Measurements from ENCODE around the gene RAB37. TPM values are rescaled to one million over a fixed set of nuclear protein-coding genes. Genes with fewer than 3 reads are reported as not detected.
A peak's percentile ranks its signal among the peaks of the same experiment; 100 is the strongest.

Gene RAB37
- total and polyA plus RNA-seq, 7 experiments from 2014 or later: 23.6 to 58.5 (median 30.7) TPM

DNA sequence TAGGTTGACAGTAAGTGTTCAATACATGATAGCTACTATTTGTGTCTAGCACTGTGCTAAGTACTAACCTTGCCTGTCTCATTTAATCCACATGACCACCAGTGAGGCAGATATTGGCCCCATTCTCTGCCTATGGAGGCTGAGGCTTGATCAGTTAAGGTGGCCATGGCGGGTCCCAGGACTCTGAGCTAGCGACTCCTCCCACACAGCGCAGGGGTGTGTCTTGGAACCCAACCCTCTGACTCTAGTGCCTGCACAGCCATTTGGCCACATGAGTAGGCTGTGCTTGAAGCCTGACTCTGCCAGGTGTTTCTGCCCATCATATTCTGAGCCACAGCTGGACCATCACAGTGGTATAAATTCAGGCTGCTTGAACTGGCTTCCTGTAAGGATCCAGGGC is 17.8 kb downstream of the RAB37 start:
- POLR2A ChIA-PET: interaction anchor here (0.6 to 20.3 kb wide), 3 partner anchors 9 to 76 kb away, joined by 3 to 372 read pairs (median 3); partner anchors contain the start of gene NAT9
- H3K36me3 ChIP-seq (ENCODE audit: control insufficient read depth in 2 of 3, insufficient read depth in 3 of 3, low read length in 3 of 3): peaks cover 0 to 19% (median 3%) of the 10 kb centered on the region in 3 experiments
- intact Hi-C loops (cut with micrococcal nuclease): loop anchor here in 1 of 2 donors (5.0 to 10.0 kb wide), 2 partner anchors 98 to 550 kb away; partner anchors contain the start of gene RPL38
- Mint-ChIP-seq H3K27me3 (no peaks in the 10 kb centered on the region), H3K4me3 (peak overlapping the region; percentile 23 to 100 (median 41)), H3K27ac (peak overlapping the region; percentile 29 to 97 (median 71)), H3K36me3 (peaks cover 4 to 34% (median 16%) of the 10 kb centered on the region in 5 donors), H3K4me1 (peaks cover 76 to 92% (median 82%) of the 10 kb centered on the region in 7 donors), H3K9me3 (no peaks in the 10 kb centered on the region)
- no peak for DNase-seq
- no peaks in the 10 kb centered on the region for H3K27me3 ChIP-seq (ENCODE audit: control insufficient read depth in 2 of 2, insufficient read depth in 2 of 2, low read length in 2 of 2)
- CTCF ChIA-PET: interaction anchor here (1.2 to 14.1 kb wide), 3 partner anchors 9 to 98 kb away, joined by 4 to 165 read pairs (median 56); partner anchors contain the start of gene NAT9
- ATAC-seq: no peak
- no peak overlapping the region for H3K4me3 ChIP-seq (ENCODE audit: low read length)
- peaks cover 76 to 85% of the 10 kb centered on the region in 2 donors for H3K4me1 ChIP-seq (ENCODE audit: control insufficient read depth in 2 of 2, insufficient read depth in 2 of 2, low read length in 2 of 2)
- peak overlapping the region; percentile 4 for H3K27ac ChIP-seq (ENCODE audit: low read depth, low read length)
- no peaks in the 10 kb centered on the region for H3K9me3 ChIP-seq (ENCODE audit: control insufficient read depth in 2 of 3, low read length in 3 of 3)

- DNase-seq (no peak), ATAC-seq (no peak)
- no peaks in the 10 kb centered on the region for H3K27me3 Mint-ChIP-seq
- Histone ChIP-seq H3K27ac (ENCODE audit: low read depth, low read length) (peak overlapping the region; percentile 4), H3K36me3 (ENCODE audit: control insufficient read depth in 2 of 3, insufficient read depth in 3 of 3, low read length in 3 of 3) (peaks cover 0 to 17% (median 3%) of the 10 kb centered on the region in 3 experiments), H3K9me3 (ENCODE audit: control insufficient read depth in 2 of 3, low read length in 3 of 3) (no peaks in the 10 kb centered on the region), H3K4me3 (ENCODE audit: low read length) (peak overlapping the region; percentile 11), H3K27me3 (ENCODE audit: control insufficient read depth in 2 of 2, insufficient read depth in 2 of 2, low read length in 2 of 2) (no peaks in the 10 kb centered on the region), H3K4me1 (ENCODE audit: control insufficient read depth in 2 of 2, insufficient read depth in 2 of 2, low read length in 2 of 2) (peaks cover 83 to 92% of the 10 kb centered on the region in 2 donors)
- CTCF ChIA-PET: interaction anchor here (0.7 to 14.1 kb wide), 4 partner anchors 10 to 98 kb away, joined by 3 to 165 read pairs (median 30); partner anchors contain the start of gene NAT9
- H3K4me1 Mint-ChIP-seq: peaks cover 74 to 94% (median 89%) of the 10 kb centered on the region in 7 donors
- POLR2A ChIA-PET: interaction anchor here (0.6 to 20.3 kb wide), 5 partner anchors 9 to 1141 kb away, joined by 3 to 372 read pairs (median 3); partner anchors contain the start of gene NAT9
- H3K4me3 Mint-ChIP-seq: peak overlapping the region in 9 of 10 donors; percentile 20 to 100 (median 42)
- H3K9me3 Mint-ChIP-seq: no peaks in the 10 kb centered on the region
- peaks cover 4 to 27% (median 12%) of the 10 kb centered on the region in 5 donors for H3K36me3 Mint-ChIP-seq
- peak overlapping the region; percentile 13 to 97 (median 71) for H3K27ac Mint-ChIP-seq
- intact Hi-C loops (cut with micrococcal nuclease): loop anchor here in 1 of 2 donors (5.0 to 10.0 kb wide), 2 partner anchors 98 to 551 kb away; partner anchors contain the start of gene RPL38
Measured at GRCh38 chr17:74755533-74755932, 18.5 kb downstream of the RAB37 start.

GRCh38 chr17:74756891-74757290 is 19.8 kb downstream of the RAB37 start:
- CTCF ChIA-PET: interaction anchor here (6.5 to 14.1 kb wide), 2 partner anchors 11 to 18 kb away, joined by 56 to 165 read pairs; partner anchors contain the start of gene NAT9
- Histone ChIP-seq H3K9me3 (ENCODE audit: control insufficient read depth in 2 of 3, low read length in 3 of 3) (no peaks in the 10 kb centered on the region), H3K4me3 (ENCODE audit: low read length) (peak overlapping the region; percentile 11), H3K27ac (ENCODE audit: low read depth, low read length) (peak overlapping the region; percentile 49), H3K4me1 (ENCODE audit: control insufficient read depth in 2 of 2, insufficient read depth in 2 of 2, low read length in 2 of 2) (peaks cover 93 to 95% of the 10 kb centered on the region in 2 donors), H3K27me3 (ENCODE audit: control insufficient read depth in 2 of 2, insufficient read depth in 2 of 2, low read length in 2 of 2) (no peaks in the 10 kb centered on the region), H3K36me3 (ENCODE audit: control insufficient read depth in 2 of 3, insufficient read depth in 3 of 3, low read length in 3 of 3) (peaks cover 0 to 29% (median 3%) of the 10 kb centered on the region in 3 experiments)
- H3K27me3 Mint-ChIP-seq: no peaks in the 10 kb centered on the region
- H3K27ac Mint-ChIP-seq: peak overlapping the region in 8 of 9 donors; percentile 21 to 97 (median 86)
- ATAC-seq (no peak), DNase-seq (no peak)
- POLR2A ChIA-PET: interaction anchor here (0.6 to 20.3 kb wide), 6 partner anchors 7 to 314 kb away, joined by 3 to 372 read pairs (median 26); partner anchors contain the start of genes NAT9 and RAB37
- peak overlapping the region; percentile 21 to 92 (median 50) for H3K4me3 Mint-ChIP-seq
- no peaks in the 10 kb centered on the region for H3K9me3 Mint-ChIP-seq
- peaks cover 64 to 94% (median 85%) of the 10 kb centered on the region in 7 donors for H3K4me1 Mint-ChIP-seq
- peaks cover 4 to 14% (median 10%) of the 10 kb centered on the region in 5 donors for H3K36me3 Mint-ChIP-seq
- intact Hi-C loops (cut with micrococcal nuclease): loop anchor here in 1 of 2 donors (5.0 to 10.0 kb wide), 2 partner anchors 100 to 552 kb away; partner anchors contain the start of gene RPL38

DNA sequence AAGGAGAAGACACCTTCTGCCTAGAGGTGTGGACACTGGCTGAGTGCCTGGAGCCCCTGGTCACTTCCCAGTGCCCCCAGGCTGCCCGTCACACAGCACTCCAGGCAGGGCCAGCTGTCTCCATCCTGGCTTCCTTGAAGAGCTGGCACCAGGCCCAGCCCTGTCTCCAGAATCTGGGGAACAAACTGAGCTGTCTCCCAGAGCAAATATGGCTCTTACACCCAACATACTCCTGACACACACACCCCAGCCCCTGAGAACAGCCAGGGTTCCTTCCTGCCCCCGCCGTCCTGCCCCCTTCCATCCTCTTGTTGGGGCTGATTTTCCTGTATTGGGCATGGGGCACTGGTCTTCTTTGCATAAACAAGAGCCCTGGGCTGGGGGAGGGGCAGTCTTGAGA is 20.4 kb downstream of the RAB37 start:
- Histone ChIP-seq H3K36me3 (ENCODE audit: control insufficient read depth in 2 of 3, insufficient read depth in 3 of 3, low read length in 3 of 3) (peaks cover 0 to 32% (median 3%) of the 10 kb centered on the region in 3 experiments), H3K4me3 (ENCODE audit: low read length) (peak overlapping the region; percentile 18), H3K27ac (ENCODE audit: low read depth, low read length) (peak overlapping the region; percentile 49), H3K27me3 (ENCODE audit: control insufficient read depth in 2 of 2, insufficient read depth in 2 of 2, low read length in 2 of 2) (no peaks in the 10 kb centered on the region), H3K4me1 (ENCODE audit: control insufficient read depth in 2 of 2, insufficient read depth in 2 of 2, low read length in 2 of 2) (peaks cover 87 to 90% of the 10 kb centered on the region in 2 donors), H3K9me3 (ENCODE audit: control insufficient read depth in 2 of 3, low read length in 3 of 3) (no peaks in the 10 kb centered on the region)
- ChIA-PET CTCF (interaction anchor here (1.1 to 14.1 kb wide), 5 partner anchors 7 to 99 kb away, joined by 3 to 165 read pairs (median 34); partner anchors contain the start of gene NAT9), POLR2A (interaction anchor here (0.6 to 20.3 kb wide), 5 partner anchors 7 to 555 kb away, joined by 3 to 372 read pairs (median 34); partner anchors contain the start of genes NAT9 and RAB37)
- no peak for ATAC-seq
- H3K27ac Mint-ChIP-seq: peak overlapping the region; percentile 18 to 97 (median 86)
- DNase-seq: no peak
- peak overlapping the region; percentile 23 to 92 (median 68) for H3K4me3 Mint-ChIP-seq
- H3K9me3 Mint-ChIP-seq: no peaks in the 10 kb centered on the region
- intact Hi-C loops (cut with micrococcal nuclease): loop anchor here in 1 of 2 donors (5.0 to 10.0 kb wide), 2 partner anchors 100 to 553 kb away; partner anchors contain the start of gene RPL38
- no peaks in the 10 kb centered on the region for H3K27me3 Mint-ChIP-seq
- H3K4me1 Mint-ChIP-seq: peaks cover 60 to 88% (median 79%) of the 10 kb centered on the region in 7 donors
- peaks cover 2 to 10% (median 6%) of the 10 kb centered on the region in 5 donors for H3K36me3 Mint-ChIP-seq

DNA sequence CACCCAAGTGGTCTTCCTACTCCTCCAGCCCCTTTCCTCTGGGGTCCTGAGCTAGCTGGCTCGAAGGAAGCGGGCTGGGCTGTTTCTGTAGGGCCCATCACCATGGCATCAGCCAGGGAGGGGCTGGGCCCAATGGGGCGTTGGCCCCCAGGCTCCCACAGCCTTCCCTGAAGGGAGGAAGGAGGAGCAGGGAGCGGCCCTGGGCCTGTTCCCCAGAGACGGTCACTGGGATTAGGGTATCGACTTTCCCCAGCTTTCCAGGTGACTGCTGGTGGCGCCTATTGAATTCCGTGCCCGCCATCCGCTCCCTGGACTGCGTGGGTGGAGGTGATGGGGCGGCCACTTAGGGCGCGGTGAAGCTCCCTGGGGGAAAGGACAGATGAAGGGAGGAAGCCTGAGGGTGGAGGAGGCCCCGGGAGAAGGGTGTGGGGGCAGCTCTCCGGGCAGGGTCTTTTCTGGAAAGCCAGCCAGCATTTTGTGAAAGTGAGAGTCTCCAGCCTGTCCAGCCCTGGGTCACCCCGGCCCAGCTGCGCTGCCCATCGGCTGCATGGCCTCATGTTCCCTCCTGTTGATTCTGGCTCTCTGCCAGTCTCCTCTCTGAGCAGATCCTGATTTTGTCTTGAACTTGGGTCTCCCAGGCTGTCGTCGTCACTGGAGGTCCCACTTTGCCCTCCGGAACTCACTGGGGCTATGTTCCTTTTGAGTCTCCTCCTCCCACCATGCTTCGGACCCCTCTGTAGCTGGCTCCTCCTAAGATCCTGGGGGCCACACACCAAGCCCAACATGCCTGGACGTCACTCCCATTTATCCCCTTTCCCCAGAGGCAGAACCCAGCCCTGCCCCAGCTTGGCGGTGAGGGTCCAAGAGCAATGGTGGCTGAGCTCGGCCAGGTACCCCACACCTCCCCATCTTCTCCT is 21.1 kb downstream of the RAB37 start:
- Histone ChIP-seq H3K4me3 (ENCODE audit: low read length) (peak overlapping the region; percentile 60), H3K36me3 (ENCODE audit: control insufficient read depth in 2 of 3, insufficient read depth in 3 of 3, low read length in 3 of 3) (peaks cover 0 to 34% (median 4%) of the 10 kb centered on the region in 3 experiments), H3K27me3 (ENCODE audit: control insufficient read depth in 2 of 2, insufficient read depth in 2 of 2, low read length in 2 of 2) (no peaks in the 10 kb centered on the region), H3K4me1 (ENCODE audit: control insufficient read depth in 2 of 2, insufficient read depth in 2 of 2, low read length in 2 of 2) (peaks cover 80 to 88% of the 10 kb centered on the region in 2 donors), H3K27ac (ENCODE audit: low read depth, low read length) (peak overlapping the region; percentile 49), H3K9me3 (ENCODE audit: control insufficient read depth in 2 of 3, low read length in 3 of 3) (no peaks in the 10 kb centered on the region)
- peaks cover 53 to 88% (median 72%) of the 10 kb centered on the region in 7 donors for H3K4me1 Mint-ChIP-seq
- H3K27ac Mint-ChIP-seq: peak overlapping the region; percentile 75 to 97 (median 87)
- no peaks in the 10 kb centered on the region for H3K9me3 Mint-ChIP-seq
- intact Hi-C loops (cut with micrococcal nuclease): loop anchor here (2.0 to 10.0 kb wide), 4 partner anchors 13 to 553 kb away; partner anchors contain the start of gene RPL38 (in 1 of the 2)
- ChIA-PET CTCF (interaction anchor here (1.1 to 14.1 kb wide), 5 partner anchors 8 to 100 kb away, joined by 3 to 165 read pairs (median 34); partner anchors contain the start of gene NAT9), POLR2A (interaction anchor here (0.6 to 20.3 kb wide), 6 partner anchors 8 to 556 kb away, joined by 3 to 372 read pairs (median 27); partner anchors contain the start of genes NAT9 and RAB37)
- H3K27me3 Mint-ChIP-seq: no peaks in the 10 kb centered on the region
- ATAC-seq (no peak), DNase-seq (no peak)
- peaks cover 0 to 3% (median 0%) of the 10 kb centered on the region in 5 donors for H3K36me3 Mint-ChIP-seq
- H3K4me3 Mint-ChIP-seq: peak overlapping the region; percentile 82 to 92 (median 84)

Data from naive thymus-derived CD4-positive, alpha-beta T cell (primary cell).